Central memory CD8-positive, alpha-beta T cell (primary cell): ENCODE data around the gene POLR2L.

Experiments used
- ATAC-seq: fragments of 150-1000 bp; cut with Tn5 transposase; replicated peaks from 2 replicates; pipeline ENCODE4 v1.10.0; 2022; ENCODE audit warnings: mild to moderate bottlenecking, moderate FRiP score, moderate number of reproducible peaks; ENCODE audit not compliant: poor library complexity, severe bottlenecking; ENCODE audit errors: extremely low read depth
- DNase-seq, 2 donors: peaks; one replicate each; pipeline ENCODE4 v3.0.0; 2021; ENCODE audit warnings: low spot score in 2 of 2
- H3K27ac Mint-ChIP-seq: one replicate; pipeline ENCODE4 v1.8.0; 2022; ENCODE audit warnings: low read depth, mild to moderate bottlenecking, moderate library complexity, mixed read lengths
- H3K27me3 Mint-ChIP-seq: one replicate; pipeline ENCODE4 v1.8.0; 2022; ENCODE audit warnings: mixed read lengths
- H3K36me3 Mint-ChIP-seq: one replicate; pipeline ENCODE4 v1.8.0; 2022; ENCODE audit warnings: mild to moderate bottlenecking, moderate library complexity, mixed read lengths; ENCODE audit not compliant: insufficient read depth
- H3K4me1 Mint-ChIP-seq: one replicate; pipeline ENCODE4 v1.8.0; 2022; ENCODE audit warnings: mixed read lengths
- H3K4me3 Mint-ChIP-seq: one replicate; pipeline ENCODE4 v1.8.0; 2022; ENCODE audit warnings: mild to moderate bottlenecking, moderate library complexity, mixed read lengths
- H3K9me3 Mint-ChIP-seq: one replicate; pipeline ENCODE4 v1.8.0; 2022; ENCODE audit warnings: mixed read lengths

The POLR2L gene

GRCh38 chr11:858053-858761 lies 15.9 kb upstream of the POLR2L start:
- no peak for ATAC-seq
- no peaks in the 10 kb centered on the region for H3K27me3 Mint-ChIP-seq
- peaks cover 7% of the 10 kb centered on the region for H3K4me1 Mint-ChIP-seq
- peaks cover 2% of the 10 kb centered on the region for H3K36me3 Mint-ChIP-seq
- no peak for DNase-seq
- H3K27ac Mint-ChIP-seq, result no peak overlapping the region
- H3K9me3 Mint-ChIP-seq, result no peaks in the 10 kb centered on the region
- H3K4me3 Mint-ChIP-seq, result no peak overlapping the region

GRCh38 chr11:856397-856796 lies 14.1 kb upstream of the POLR2L start:
- Mint-ChIP-seq H3K9me3 (no peaks in the 10 kb centered on the region), H3K27me3 (no peaks in the 10 kb centered on the region), H3K27ac (peak overlapping the region; percentile 27)

GRCh38 chr11:855796-856195 lies 13.5 kb upstream of the POLR2L start:
- DNase-seq (no peak), ATAC-seq (no peak)
- H3K4me3 Mint-ChIP-seq, result no peak overlapping the region
- H3K27me3 Mint-ChIP-seq, result no peaks in the 10 kb centered on the region
- H3K4me1 Mint-ChIP-seq, result peaks cover 7% of the 10 kb centered on the region
- H3K27ac Mint-ChIP-seq, result no peak overlapping the region
- peaks cover 6% of the 10 kb centered on the region for H3K36me3 Mint-ChIP-seq
- H3K9me3 Mint-ChIP-seq, result no peaks in the 10 kb centered on the region

More at GRCh38 chr11:856397-856796, 14.1 kb upstream of the POLR2L start:
- Mint-ChIP-seq H3K36me3 (peaks cover 6% of the 10 kb centered on the region), H3K4me1 (peaks cover 7% of the 10 kb centered on the region), H3K4me3 (no peak overlapping the region)
- ATAC-seq (no peak), DNase-seq (no peak)

- H3K27ac Mint-ChIP-seq, result no peak overlapping the region
- no peaks in the 10 kb centered on the region for H3K27me3 Mint-ChIP-seq
- peaks cover 7% of the 10 kb centered on the region for H3K4me1 Mint-ChIP-seq
- ATAC-seq (no peak), DNase-seq (no peak)
- no peak overlapping the region for H3K4me3 Mint-ChIP-seq
- H3K36me3 Mint-ChIP-seq, result peaks cover 6% of the 10 kb centered on the region
- no peaks in the 10 kb centered on the region for H3K9me3 Mint-ChIP-seq
Measured at GRCh38 chr11:855330-855674, 13.0 kb upstream of the POLR2L start.

GRCh38 chr11:854601-855329 lies 12.4 kb upstream of the POLR2L start:
- no peaks in the 10 kb centered on the region for H3K27me3 Mint-ChIP-seq
- H3K9me3 Mint-ChIP-seq, result no peaks in the 10 kb centered on the region
- H3K4me1 Mint-ChIP-seq, result peaks cover 7% of the 10 kb centered on the region
- DNase-seq, result no peak
- ATAC-seq, result no peak
- no peak overlapping the region for H3K4me3 Mint-ChIP-seq
- H3K36me3 Mint-ChIP-seq, result peaks cover 6% of the 10 kb centered on the region
- H3K27ac Mint-ChIP-seq, result no peak overlapping the region

GRCh38 chr11:853682-854448 lies 11.5 kb upstream of the POLR2L start:
- DNase-seq (no peak), ATAC-seq (no peak)
- no peaks in the 10 kb centered on the region for H3K27me3 Mint-ChIP-seq
- peaks cover 7% of the 10 kb centered on the region for H3K4me1 Mint-ChIP-seq
- no peaks in the 10 kb centered on the region for H3K9me3 Mint-ChIP-seq
- no peak overlapping the region for H3K27ac Mint-ChIP-seq
- H3K36me3 Mint-ChIP-seq, result peaks cover 6% of the 10 kb centered on the region
- H3K4me3 Mint-ChIP-seq, result no peak overlapping the region

- no peak overlapping the region for H3K4me3 Mint-ChIP-seq
Measured at GRCh38 chr11:852762-853161, 10.4 kb upstream of the POLR2L start.

GRCh38 chr11:850775-851763 lies 8.7 kb upstream of the POLR2L start:
- H3K9me3 Mint-ChIP-seq, result no peaks in the 10 kb centered on the region
- no peaks in the 10 kb centered on the region for H3K27me3 Mint-ChIP-seq
- no peak overlapping the region for H3K27ac Mint-ChIP-seq
- peak overlapping the region; percentile 4 for H3K4me3 Mint-ChIP-seq
- ATAC-seq, result no peak
- peaks cover 4% of the 10 kb centered on the region for H3K36me3 Mint-ChIP-seq
- DNase-seq, result no peak
- peaks cover 5% of the 10 kb centered on the region for H3K4me1 Mint-ChIP-seq

More at GRCh38 chr11:852762-853161, 10.4 kb upstream of the POLR2L start:
- Mint-ChIP-seq H3K9me3 (no peaks in the 10 kb centered on the region), H3K4me1 (peaks cover 12% of the 10 kb centered on the region), H3K36me3 (peaks cover 4% of the 10 kb centered on the region), H3K27me3 (no peaks in the 10 kb centered on the region), H3K27ac (no peak overlapping the region)
- no peak for ATAC-seq
- DNase-seq, result no peak

GRCh38 chr11:849951-850774 lies 7.8 kb upstream of the POLR2L start:
- no peaks in the 10 kb centered on the region for H3K27me3 Mint-ChIP-seq
- H3K4me1 Mint-ChIP-seq, result peaks cover 5% of the 10 kb centered on the region
- peaks cover 4% of the 10 kb centered on the region for H3K36me3 Mint-ChIP-seq
- no peak overlapping the region for H3K27ac Mint-ChIP-seq
- ATAC-seq, result no peak
- DNase-seq, result no peak
- no peaks in the 10 kb centered on the region for H3K9me3 Mint-ChIP-seq
- peak overlapping the region; percentile 11 for H3K4me3 Mint-ChIP-seq

GRCh38 chr11:849104-849824 lies 6.9 kb upstream of the POLR2L start:
- Mint-ChIP-seq H3K4me3 (peak overlapping the region; percentile 56), H3K9me3 (no peaks in the 10 kb centered on the region), H3K27ac (no peak overlapping the region), H3K36me3 (peaks cover 4% of the 10 kb centered on the region), H3K4me1 (peaks cover 5% of the 10 kb centered on the region), H3K27me3 (no peaks in the 10 kb centered on the region)
- ATAC-seq (no peak), DNase-seq (no peak)

GRCh38 chr11:848380-848931 lies 6.1 kb upstream of the POLR2L start:
- H3K36me3 Mint-ChIP-seq, result peaks cover 6% of the 10 kb centered on the region
- no peak overlapping the region for H3K27ac Mint-ChIP-seq
- no peaks in the 10 kb centered on the region for H3K9me3 Mint-ChIP-seq
- H3K4me1 Mint-ChIP-seq, result peaks cover 5% of the 10 kb centered on the region
- DNase-seq (peak; percentile 46 to 61), ATAC-seq (peak; percentile 64)
- no peaks in the 10 kb centered on the region for H3K27me3 Mint-ChIP-seq
- peak overlapping the region; percentile 56 for H3K4me3 Mint-ChIP-seq
